NCI-H2029 treated with DMSO at 0.1 percent for 48 hours (cell line): ENCODE results near the gene INKA2.
"Not testable (repeated sequence)": the region's sequence is repeated elsewhere in the genome, so short reads cannot be mapped to it uniquely, and the experiment has no call there.

Source experiments
- DNase-seq: peaks from one replicate; lab custom pipeline; 2025; lab: John Stamatoyannopoulos, UW

The INKA2 gene

DNA sequence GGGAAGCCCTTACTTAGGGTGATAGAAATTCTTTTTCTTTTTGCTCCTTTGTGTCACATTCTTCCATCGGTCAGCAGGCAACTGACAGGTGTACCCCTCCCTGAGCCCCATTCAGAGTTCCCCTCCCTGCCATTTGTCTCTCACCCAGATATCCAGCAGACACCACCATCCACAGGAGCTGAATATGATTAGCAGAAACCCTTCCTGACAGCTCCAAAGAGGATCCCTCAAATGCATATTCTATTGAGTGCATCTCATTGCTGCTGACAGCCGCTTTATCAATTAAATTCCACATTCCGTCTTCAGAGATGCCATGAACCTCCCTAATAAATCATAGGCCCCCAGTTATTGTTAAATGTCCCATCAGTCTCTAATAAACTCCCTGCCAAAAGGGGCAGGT, 10.4 kb upstream of the INKA2 start:
- DNase-seq, result no peak

DNA sequence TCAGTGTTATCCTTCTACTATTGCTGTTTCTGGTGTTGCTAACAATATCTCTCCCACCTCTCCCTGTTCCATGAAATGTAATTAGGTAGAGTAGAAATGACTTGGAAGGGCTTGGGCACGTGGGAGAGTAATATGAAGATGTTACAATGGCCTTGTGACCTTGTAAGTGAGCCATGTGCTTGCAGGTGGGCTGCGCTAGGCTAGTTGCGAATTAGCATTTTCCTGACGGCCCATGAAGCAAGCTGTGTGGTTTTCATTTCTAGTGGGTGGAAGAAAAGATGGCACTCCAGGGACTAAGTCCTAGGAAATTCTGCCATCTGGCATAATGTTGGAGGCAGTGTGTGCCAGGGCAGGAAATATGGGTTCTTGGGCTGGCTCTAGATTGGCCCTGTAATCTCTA, 8.8 kb upstream of the INKA2 start:
- DNase-seq, result no peak

DNA sequence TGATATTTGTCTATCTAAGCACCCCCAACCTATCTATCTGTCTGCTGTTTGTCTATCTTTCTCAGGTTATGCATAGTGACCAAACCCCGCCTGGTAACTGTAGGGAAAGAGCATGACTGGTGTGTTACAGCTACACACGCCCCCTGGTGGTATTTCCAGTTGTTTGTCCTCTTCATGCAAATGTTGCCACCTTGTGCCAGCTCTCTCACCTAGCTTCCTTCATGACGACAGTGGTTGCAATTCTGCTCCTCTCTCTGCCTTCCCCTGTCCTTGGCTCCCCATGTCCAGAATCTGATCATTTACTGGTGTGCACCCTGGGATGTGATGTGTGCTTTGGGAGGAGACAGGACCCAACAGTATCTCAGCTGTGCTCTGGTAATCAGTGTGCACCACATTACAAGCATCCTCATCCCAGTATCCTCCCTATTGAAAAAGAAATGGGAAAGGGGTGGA, 8.1 kb upstream of the INKA2 start:
- peak; percentile 20 for DNase-seq

DNA sequence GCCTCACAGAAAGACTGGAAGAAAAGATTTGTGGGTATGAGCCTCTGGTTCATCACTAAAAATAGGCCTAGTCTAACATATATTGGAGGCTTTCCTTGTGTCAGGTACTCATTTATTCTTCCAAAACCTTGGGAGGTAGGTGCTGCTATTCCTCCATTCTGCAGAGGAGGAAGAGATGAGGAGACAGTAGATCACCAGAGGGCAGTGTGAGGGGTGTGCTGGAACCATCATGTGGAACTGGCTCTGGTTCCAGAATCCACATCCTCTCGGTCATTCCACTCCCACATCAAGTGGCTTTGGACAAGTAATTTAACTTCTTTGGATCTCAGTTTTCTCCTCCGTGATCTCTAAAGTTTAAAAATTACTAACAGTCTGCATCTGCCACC, 7.4 kb upstream of the INKA2 start:
- no peak for DNase-seq

DNA sequence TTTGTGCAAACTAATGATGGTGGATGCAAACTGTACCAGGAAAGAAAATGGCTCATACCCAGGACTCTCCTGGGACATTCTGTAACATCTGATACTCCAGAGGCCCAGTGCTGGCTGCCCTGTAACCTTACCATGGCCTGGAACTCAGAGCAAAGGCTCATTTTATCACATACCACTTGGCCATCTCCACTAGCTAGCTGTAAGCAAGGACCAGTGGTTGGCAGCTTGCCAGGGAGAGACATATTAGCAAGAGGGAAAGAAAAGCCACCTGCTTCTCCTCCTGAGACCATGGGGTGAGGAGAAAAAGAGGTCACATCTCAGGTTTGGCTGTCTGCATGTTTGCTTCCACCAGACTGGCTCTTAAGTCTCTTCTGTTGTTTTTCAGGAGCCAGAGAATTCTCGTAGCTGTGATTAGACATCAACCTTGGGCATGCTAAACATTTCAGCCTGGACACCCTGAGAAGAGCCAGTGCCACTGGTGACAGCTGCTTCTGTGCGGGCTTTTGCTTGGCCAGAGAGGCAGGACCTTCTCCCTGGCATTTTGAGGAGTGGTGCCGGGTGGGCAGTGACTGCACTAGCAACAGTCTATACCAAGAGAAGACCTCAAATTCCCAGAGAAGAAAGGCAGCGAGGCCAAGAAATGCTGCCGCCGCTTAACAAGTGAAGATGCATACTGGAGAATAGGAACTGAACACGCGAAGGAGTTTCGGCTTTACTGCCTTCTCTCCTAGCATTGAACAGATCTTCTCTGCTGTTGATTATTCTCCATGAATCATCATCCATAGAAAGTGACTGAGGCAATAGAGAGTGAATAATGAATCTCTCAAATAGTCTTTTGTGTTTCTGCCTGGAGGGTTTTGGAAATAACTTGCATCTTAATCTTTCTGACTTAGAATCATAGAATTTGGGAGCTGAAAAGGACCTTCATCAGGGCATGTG, 6.7 kb upstream of the INKA2 start:
- no peak for DNase-seq

DNA sequence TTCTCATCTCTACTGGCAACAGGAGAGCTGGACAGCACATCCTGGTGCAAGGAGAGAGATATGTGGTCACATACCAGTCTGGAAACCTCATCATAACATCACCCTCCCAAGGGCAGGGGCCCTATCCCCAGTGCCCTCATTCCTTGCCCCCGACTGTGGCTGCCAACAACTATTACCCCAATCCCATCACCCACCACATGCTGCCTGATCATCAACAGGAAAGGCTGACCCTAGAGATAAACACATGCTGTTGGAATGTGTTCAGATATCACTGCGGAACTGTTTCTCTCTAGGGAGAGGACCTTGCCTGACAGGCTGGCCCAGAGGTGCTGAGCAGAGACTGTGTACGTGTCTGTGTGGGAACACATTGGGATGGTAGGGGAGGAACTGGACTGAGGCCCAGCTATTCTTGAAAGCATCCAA, 4.5 kb upstream of the INKA2 start:
- DNase-seq, result no peak

DNA sequence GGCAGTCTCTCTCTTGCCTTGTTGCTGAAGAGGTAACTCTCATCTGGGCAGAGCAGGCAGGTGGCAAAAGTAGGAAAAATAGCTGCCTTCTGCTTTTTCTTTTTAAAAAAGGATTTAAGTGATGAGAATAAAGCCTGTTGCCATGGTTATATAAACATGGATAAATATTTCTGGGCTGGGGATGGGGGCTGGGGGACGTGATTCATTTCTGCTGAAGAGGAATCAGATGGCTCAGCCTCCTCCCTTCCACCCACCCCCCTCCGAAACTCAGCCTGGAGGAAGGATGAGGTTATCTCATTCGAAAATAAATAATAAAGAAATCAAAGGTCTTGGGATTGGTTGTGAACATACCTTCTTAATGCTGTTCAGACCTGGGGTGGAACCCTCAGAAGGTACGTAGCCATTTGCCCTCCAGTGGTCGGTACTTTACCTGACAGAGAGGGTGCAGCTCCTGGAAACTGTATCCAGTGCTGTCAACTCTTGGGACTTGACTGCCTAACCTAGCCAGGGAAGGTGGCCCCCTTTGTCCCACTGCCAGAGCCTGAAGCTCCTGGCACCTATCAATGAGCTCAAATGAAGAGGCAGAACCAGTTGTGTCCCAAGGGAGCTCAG, 3.8 kb upstream of the INKA2 start:
- no peak for DNase-seq

DNA sequence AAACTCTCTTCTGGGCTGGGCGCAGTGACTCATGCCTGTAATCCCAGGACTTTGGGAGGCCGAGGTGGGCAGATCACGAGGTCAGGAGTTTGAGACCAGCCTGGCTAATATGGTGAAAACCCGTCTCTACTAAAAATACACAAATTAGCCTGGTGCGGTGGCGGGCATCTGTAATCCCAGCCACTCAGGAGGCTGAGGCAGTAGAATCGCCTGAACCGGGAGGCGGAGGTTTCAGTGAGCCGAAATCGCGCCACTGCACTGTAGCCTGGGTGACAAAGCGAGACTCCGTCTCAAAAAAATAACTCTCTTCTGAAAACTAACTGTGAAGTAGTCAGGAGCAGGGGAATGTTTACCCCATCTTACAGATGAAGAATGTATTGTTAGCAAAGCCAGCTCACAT, 3.1 kb upstream of the INKA2 start:
- DNase-seq, result not testable (repeated sequence)

DNA sequence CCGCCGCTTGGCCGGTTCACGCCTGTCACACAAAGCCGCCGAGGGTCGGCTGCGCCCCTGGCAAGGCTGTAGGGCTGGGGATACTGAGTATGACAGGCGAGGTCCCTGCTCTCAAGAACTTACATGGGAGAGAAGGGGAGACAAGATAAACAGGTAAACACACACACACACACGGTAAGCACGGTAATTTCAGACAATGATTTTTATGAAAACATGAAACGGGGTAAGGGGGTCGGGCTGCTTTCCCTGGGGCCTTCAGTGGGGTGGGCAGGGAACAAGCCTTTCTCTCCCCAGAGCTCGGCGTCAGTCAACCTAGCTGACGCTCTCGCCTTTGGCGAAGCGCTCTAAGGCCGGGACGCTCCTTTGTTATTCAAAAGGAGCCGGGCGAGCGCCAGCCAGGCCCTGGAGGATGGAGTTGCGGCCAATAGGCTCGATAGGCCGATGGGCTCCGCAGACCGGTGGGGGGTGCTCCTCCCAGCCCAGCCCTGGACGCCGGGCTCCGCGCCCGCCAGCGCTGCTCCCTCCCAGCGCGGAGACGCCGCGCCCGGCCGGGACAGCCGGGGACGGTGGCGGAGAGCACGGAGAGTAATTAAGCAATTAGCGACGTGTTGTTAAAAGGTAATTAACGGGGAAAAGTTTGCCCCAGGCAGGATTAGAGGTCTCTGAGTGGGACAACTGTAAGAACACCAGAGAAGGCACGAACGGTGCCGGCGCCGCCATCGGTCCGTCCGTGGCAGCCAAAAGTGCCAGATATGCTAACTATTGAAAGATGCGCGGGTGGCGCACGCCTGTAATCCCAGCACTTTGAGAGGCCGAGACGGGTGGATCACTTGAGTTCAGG, 950 bp upstream of the INKA2 start:
- DNase-seq, result no peak

DNA sequence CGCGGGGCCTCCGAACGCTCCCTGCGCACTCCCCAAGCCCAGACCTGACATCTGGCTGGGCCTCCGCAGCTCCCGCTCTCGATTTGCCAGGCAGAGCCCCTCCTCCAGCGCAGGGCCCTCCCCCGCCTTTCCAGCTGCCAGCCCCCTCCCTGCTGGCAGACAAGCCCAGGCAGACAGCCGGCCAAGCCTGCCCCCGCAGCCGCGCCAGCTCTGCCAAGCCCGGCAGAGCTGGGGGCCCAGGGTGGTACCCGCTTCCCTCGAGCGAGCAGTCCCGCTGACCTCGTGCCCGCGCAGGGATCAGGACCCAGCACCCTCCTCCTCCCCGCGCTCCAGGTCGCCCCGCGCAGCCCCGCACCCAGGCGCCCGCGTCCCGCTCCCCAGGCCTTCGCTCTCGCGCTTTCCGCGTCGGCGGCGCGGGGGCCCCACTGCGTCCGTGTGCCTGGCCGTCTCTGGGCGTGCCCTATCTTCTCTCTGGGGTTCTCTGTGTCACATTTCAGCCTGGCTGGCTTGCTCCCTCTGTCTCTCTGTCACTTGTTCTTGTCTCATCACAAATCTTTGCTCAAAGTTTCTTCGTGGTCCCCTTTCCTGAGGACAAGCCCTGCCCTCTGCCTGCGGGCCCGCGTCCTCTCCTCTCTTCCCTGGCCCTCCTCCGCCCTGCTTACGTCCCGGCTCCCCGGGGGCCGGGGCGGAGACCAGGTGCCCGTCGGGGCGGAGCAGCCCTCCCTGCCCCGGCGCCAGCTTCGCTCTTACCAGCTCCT, 580 bp downstream of the INKA2 start:
- DNase-seq, result no peak

DNA sequence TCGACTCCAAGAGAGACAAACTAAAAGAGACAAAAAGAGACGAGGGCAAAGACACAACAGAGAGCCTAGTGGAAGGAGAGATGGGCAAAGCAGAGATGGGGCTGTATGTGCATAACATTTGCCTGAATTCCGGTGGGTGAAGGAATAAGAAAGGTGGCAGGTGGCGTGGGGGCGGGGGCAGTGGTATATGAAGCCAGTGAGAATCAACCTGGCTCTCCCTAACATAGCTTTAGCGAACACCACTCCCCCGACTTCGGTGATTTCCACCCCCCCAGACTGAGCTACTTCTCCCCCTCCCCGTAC, 1.1 kb downstream of the INKA2 start:
- no peak for DNase-seq

DNA sequence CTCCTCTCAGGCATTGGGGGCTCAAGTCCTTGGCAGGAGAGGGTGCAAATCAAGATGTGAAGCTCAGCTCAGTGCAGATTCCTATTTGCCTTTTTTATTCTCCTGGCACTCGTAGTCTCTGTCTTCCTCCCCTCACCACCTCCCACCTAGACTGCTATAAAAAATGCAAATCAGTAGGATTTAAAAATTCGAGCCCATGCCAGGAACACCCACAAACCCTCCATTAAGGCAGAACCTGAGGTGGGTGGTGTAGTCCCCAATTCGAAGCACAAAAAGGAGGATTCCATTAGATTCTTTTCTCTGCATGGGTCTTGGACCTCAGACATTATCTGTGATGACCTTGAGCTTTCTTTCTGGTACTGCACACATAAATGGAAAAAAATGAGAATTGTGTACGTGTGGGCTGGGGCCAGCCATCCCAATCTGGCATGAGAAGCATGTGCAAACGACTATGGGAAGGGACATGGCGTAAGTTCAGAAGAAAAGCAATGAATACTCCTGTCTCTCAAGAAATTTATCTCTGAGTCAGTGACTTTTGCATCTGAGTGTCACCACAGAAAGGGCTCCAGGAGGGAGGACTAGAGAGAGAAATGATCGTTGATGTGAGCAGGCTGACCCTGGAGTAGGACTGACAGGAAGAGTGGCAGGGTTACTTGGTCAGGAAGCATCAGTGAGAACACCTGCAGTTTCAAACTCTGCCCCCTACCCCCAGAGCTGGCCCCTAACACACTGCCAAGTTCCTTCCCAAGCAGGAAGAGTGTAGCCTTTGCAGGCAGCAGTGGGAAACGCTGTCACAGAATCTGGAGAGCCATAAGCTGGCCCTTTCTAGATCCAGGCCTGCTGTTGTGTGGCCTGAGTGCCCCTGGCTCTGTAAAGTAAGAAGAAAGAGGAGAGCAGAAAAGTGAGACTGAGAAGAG, 1.7 kb downstream of the INKA2 start:
- no peak for DNase-seq

DNA sequence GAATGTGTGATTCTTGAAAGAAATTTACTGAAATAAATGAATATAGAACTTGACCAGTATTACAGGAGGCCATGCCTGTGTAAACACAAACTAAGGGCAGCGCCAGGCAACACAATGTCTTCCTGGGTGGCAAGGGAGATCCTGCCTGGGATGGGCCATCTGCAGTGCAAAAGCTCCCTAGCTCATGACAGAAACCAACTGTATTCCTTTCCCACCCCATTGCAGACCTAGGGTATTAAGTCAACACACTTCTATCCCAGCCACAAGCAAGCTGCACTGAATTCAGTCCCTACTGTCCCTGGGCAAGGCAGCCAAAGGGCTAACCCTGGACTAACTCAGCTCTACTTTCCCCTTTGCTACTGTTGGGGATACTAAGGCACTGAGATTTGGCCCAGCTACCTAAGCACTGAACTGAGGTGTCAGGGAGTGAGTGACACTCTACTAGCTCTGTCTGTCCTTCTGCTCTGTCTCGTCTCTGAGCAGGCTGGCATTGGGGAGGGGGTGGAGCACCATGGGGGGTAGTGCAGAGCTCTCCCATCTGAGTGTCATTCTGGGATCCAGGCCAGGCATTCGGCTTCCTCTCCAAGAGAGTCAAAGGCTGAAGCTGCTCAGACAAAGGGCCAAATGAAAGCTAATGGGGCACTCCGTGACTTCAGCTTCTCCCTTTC, 2.5 kb downstream of the INKA2 start:
- DNase-seq, result peak; percentile 38

DNA sequence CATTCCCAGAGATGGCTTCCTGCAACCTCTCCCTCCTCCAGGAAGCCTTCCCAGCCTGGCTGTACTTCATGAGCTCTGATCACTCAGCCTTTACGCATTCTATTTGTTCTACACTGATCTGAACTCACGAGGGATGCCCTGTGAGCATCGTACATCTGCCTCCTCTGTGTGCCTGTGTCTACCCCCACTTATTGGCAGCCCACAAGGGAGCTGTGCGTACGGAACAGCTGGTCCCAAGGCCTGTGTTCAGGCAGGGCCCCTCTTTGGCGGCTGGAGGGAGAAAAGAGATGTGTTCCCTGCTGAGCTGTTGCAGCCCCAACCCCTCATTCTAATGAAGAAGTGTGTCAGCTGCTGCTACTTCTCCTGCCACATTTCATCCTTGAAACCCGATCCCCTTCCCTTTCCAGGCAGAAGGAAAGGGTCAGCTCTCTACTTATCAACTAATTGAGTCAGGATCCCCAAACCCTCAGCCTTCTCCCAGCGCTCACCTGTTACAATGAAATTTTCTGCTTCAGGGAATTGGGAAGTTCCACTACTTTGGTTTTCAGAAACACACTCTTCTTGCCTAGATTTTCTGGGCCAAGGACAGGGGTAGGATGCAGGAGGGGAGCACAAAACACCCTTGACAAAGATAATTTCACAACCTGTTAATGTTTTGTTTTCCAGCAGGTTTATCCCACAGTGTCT, 3.2 kb downstream of the INKA2 start:
- no peak for DNase-seq

DNA sequence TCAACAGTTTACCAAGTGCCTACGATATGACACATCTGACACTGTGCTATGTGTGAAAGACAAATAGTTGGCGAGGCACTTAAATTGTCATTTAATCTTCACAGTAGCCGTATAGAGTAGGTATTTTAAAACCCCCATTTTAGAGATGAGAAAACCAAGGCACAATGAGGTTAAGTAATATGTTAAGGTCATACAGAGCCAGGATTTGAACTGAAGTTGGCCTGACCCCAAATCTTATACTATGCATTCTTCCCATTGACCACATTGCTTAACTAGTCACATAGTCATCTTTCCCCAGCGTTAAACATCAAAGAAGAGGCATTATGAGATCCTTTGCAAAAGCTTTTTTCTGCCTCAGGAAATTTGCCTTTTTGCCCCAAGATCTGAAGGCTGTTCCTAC, 3.9 kb downstream of the INKA2 start:
- DNase-seq, result no peak

DNA sequence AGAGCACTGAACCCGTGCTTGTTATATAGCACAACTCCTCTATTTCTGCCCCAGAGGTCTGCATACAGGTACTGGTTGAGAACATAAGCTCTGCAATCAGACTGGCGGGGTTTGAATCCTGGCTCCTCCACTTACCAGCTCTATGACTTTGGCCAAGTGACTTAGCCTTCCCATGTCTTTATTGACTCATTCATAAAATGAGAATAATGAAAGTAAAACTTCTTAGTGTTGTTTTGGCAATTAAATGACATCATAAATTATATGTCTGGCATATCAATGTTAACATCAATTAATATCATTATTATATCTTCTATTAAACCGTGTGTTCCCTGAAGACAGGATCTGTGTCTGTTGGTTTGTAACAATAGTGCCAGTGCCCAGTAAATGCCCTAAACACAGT, 4.3 kb downstream of the INKA2 start:
- DNase-seq, result no peak

DNA sequence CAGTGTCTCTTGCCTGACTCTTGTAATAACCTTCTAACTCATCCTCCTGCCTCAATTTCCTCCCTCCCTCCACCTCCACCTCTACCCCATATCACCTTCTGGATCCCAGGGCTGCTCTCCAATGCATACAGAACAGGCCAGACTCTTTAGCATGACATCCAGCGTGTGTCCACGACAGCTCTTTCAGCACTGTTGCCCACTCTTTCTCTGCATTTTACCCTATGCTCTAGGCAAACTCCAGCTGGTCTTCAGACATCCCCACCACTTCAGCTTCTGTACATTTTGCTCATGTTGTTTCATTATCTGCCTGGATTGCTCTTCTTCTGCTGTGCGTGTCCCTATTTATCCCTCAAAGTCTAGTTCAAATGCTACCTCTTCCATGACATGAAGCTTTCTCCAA, 4.8 kb downstream of the INKA2 start:
- no peak for DNase-seq

DNA sequence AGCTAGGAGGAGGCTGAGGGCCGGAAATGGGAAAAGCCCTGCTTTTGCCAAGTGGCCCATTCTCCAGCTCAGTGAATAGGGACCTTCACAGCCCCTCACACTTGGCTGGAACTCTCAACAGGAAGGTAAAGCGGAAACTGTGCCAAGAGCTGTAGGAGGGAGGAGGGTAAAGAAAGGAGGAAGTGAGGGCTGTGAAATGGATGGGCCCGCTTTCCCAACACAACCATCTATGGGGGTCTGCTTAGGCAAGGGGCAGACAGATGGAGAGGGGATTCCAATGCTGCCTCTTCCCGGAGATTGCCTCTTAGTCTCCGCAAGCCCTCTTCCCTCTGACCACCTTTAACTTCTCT, 5.2 kb downstream of the INKA2 start:
- DNase-seq, result no peak

DNA sequence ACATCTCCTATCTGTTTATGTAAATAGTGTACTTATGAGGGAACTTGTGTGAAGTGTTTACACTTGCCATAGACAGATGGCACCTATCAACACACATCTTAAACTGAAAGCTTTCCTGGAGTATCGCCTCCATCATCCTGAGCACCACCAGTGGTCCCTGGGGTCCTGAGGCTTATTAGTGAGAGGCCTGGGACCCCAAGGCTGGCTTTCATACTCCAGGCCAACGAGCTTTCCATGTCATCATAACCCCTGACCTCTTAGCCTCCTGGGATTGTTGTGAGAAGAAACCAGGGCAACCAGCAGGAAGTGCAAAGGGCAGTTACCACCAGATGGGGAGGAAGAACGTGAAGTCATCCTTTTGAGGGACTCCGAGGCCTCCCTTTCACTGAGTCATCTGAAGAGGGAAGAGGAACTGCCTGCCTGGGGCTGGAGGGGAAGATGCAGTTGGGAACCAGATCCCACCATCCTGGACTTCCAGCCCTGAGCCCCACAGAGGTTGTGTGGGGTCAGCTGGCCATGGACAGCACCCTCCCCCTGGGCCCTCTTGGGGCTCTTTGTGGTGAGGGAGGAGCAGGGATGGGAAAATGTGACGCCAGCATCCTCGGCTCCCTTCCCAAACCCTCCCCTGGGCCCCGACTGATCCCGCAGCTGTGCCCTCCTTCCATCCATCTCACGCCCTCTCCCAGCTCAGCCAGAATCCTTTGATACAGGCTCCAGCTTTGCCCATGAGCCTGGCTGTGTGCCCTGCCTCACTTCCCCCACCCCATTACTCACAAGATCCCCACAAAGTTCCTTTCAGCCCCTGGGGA, 5.8 kb downstream of the INKA2 start:
- DNase-seq, result no peak
